Neural cell (in vitro differentiated cells): ENCODE data around the gene KIAA0513.

ENCODE experiments used
- EP300 ChIP-seq: fragments of 450-650 bp; conservative IDR thresholded peaks from 2 replicates; pipeline ENCODE4 v1.6.1; 2014; ENCODE audit warnings: antibody characterized with exemption, mild to moderate bottlenecking, moderate library complexity; ENCODE audit not compliant: poor library complexity, severe bottlenecking
- EZH2 ChIP-seq: fragments of 200-600, 300-800 bp; shearing (Covaris generic), sonication (generic); IDR thresholded peaks from 2 replicates; pipeline ENCODE4 v1.6.1; 2014; ENCODE audit warnings: antibody characterized with exemption, low read length, borderline replicate concordance, mild to moderate bottlenecking; ENCODE audit not compliant: insufficient read depth, poor library complexity, severe bottlenecking
- POLR2AphosphoS5 ChIP-seq: IDR thresholded peaks from 2 replicates; pipeline ENCODE4 v1.6.1; 2012
- TAF1 ChIP-seq: IDR thresholded peaks from 2 replicates; pipeline ENCODE4 v1.6.1; 2012; ENCODE audit warnings: low read depth
- TF ChIP-seq, protein P1 (sequence below): fragments of 450-650 bp; IDR thresholded peaks from 2 replicates; pipeline ENCODE4 v1.5.1; 2014; ENCODE audit warnings: antibody characterized with exemption, mild to moderate bottlenecking, moderate library complexity; ENCODE audit not compliant: poor library complexity, severe bottlenecking

DNA sequence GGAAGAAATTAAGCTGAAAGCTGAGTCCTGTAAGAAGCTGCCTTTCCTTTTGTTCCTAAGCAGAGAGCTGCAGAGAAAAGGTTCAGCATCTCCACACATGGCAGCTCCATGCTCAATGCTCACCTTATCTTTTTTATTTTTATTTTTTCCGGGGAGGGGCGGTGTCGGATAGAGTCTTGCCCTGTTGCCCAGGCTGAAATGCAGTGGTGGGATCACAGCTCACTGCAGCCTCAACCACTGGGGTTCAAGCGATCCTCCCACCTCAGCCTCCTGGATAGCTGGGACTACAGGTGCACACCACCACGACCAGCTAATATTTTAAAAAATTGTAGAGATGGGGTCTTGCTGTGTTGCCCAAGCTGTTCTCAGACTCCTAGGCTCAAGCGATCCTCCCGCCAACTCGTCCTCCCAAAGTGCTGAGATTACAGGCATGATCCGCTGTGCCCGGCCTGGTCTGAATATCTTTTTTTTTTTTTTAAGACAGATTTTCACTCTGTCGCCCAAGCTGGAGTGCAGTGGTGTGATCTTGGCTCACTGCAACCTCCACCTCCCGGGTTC, 112.9 kb downstream of the KIAA0513 start:
- TF ChIP-seq TAF1: no peak
- TF ChIP-seq, protein P1, sequence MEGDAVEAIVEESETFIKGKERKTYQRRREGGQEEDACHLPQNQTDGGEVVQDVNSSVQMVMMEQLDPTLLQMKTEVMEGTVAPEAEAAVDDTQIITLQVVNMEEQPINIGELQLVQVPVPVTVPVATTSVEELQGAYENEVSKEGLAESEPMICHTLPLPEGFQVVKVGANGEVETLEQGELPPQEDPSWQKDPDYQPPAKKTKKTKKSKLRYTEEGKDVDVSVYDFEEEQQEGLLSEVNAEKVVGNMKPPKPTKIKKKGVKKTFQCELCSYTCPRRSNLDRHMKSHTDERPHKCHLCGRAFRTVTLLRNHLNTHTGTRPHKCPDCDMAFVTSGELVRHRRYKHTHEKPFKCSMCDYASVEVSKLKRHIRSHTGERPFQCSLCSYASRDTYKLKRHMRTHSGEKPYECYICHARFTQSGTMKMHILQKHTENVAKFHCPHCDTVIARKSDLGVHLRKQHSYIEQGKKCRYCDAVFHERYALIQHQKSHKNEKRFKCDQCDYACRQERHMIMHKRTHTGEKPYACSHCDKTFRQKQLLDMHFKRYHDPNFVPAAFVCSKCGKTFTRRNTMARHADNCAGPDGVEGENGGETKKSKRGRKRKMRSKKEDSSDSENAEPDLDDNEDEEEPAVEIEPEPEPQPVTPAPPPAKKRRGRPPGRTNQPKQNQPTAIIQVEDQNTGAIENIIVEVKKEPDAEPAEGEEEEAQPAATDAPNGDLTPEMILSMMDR: no peak
- no peak for TF ChIP-seq EZH2
- no peak for TF ChIP-seq EP300
- TF ChIP-seq POLR2AphosphoS5: no peak
